HFFc6 (cell line): ENCODE data around the gene TMEM273. TPM values are rescaled to one million over a fixed set of nuclear protein-coding genes. Genes with fewer than 3 reads are reported as not detected.

Experiments used
- DNase-seq: peaks from one replicate; pipeline ENCODE4 v3.0.0-alpha.2; 2018
- H3K27ac Mint-ChIP-seq: 2 replicates; pipeline ENCODE4 v1.8.0; 2020; ENCODE audit warnings: mild to moderate bottlenecking, mixed read lengths
- H3K27me3 Mint-ChIP-seq: 2 replicates; pipeline ENCODE4 v1.8.0; 2021; ENCODE audit warnings: mild to moderate bottlenecking, moderate library complexity, mixed read lengths; ENCODE audit not compliant: insufficient read depth
- H3K36me3 Mint-ChIP-seq: 2 replicates; pipeline ENCODE4 v1.8.0; 2021; ENCODE audit warnings: low read depth, mixed read lengths
- H3K4me1 Mint-ChIP-seq: 2 replicates; pipeline ENCODE4 v1.8.0; 2020; ENCODE audit warnings: low read depth, mixed read lengths
- H3K4me3 Mint-ChIP-seq: 2 replicates; pipeline ENCODE4 v1.8.0; 2020; ENCODE audit warnings: mild to moderate bottlenecking, moderate library complexity, mixed read lengths
- H3K9me3 Mint-ChIP-seq: 2 replicates; pipeline ENCODE4 v1.8.0; 2020; ENCODE audit warnings: mild to moderate bottlenecking, mixed read lengths
- total RNA-seq, 6 experiments: library from RNA; stranded (reverse); fragmentation: NEBNext Ultra II Directional; extraction: Animal tissue kit (Norgen Biotek cat#: 25700); gene quantifications; 2 replicates in 1 of 6; 3 replicates in 5 of 6; pipeline ENCODE4 v1.2.3, GENCODE V29; 2021
- TF ChIP-seq, protein P1 (sequence below): fragments of 200-600 bp; sonication (generic); IDR thresholded peaks from 2 replicates; pipeline ENCODE4 v1.5.0; 2021; ENCODE audit warnings: antibody characterized with exemption, mild to moderate bottlenecking

The TMEM273 gene
- total RNA-seq, 6 experiments from 2014 or later: not detected

GRCh38 chr10:49168831-49169500 is 19.2 kb downstream of the TMEM273 start:
- peaks cover 8% of the 10 kb centered on the region for H3K4me1 Mint-ChIP-seq
- H3K27ac Mint-ChIP-seq: no peak overlapping the region
- no peaks in the 10 kb centered on the region for H3K9me3 Mint-ChIP-seq
- no peak for DNase-seq
- no peak overlapping the region for H3K4me3 Mint-ChIP-seq
- no peaks in the 10 kb centered on the region for H3K36me3 Mint-ChIP-seq
- peaks cover 6% of the 10 kb centered on the region for H3K27me3 Mint-ChIP-seq
- TF ChIP-seq, protein P1, sequence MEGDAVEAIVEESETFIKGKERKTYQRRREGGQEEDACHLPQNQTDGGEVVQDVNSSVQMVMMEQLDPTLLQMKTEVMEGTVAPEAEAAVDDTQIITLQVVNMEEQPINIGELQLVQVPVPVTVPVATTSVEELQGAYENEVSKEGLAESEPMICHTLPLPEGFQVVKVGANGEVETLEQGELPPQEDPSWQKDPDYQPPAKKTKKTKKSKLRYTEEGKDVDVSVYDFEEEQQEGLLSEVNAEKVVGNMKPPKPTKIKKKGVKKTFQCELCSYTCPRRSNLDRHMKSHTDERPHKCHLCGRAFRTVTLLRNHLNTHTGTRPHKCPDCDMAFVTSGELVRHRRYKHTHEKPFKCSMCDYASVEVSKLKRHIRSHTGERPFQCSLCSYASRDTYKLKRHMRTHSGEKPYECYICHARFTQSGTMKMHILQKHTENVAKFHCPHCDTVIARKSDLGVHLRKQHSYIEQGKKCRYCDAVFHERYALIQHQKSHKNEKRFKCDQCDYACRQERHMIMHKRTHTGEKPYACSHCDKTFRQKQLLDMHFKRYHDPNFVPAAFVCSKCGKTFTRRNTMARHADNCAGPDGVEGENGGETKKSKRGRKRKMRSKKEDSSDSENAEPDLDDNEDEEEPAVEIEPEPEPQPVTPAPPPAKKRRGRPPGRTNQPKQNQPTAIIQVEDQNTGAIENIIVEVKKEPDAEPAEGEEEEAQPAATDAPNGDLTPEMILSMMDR: no peak

GRCh38 chr10:49168171-49168540 is 20.0 kb downstream of the TMEM273 start:
- Mint-ChIP-seq H3K9me3 (no peaks in the 10 kb centered on the region), H3K4me1 (peaks cover 17% of the 10 kb centered on the region), H3K4me3 (no peak overlapping the region), H3K27me3 (peaks cover 6% of the 10 kb centered on the region), H3K36me3 (no peaks in the 10 kb centered on the region), H3K27ac (no peak overlapping the region)
- TF ChIP-seq, protein P1: no peak
- DNase-seq: no peak

GRCh38 chr10:49167425-49168170 is 20.6 kb downstream of the TMEM273 start:
- peaks cover 22% of the 10 kb centered on the region for H3K4me1 Mint-ChIP-seq
- H3K4me3 Mint-ChIP-seq: no peak overlapping the region
- H3K36me3 Mint-ChIP-seq: no peaks in the 10 kb centered on the region
- H3K27ac Mint-ChIP-seq: no peak overlapping the region
- H3K27me3 Mint-ChIP-seq: peaks cover 5% of the 10 kb centered on the region
- DNase-seq: no peak
- TF ChIP-seq, protein P1: no peak
- H3K9me3 Mint-ChIP-seq: no peaks in the 10 kb centered on the region

DNA sequence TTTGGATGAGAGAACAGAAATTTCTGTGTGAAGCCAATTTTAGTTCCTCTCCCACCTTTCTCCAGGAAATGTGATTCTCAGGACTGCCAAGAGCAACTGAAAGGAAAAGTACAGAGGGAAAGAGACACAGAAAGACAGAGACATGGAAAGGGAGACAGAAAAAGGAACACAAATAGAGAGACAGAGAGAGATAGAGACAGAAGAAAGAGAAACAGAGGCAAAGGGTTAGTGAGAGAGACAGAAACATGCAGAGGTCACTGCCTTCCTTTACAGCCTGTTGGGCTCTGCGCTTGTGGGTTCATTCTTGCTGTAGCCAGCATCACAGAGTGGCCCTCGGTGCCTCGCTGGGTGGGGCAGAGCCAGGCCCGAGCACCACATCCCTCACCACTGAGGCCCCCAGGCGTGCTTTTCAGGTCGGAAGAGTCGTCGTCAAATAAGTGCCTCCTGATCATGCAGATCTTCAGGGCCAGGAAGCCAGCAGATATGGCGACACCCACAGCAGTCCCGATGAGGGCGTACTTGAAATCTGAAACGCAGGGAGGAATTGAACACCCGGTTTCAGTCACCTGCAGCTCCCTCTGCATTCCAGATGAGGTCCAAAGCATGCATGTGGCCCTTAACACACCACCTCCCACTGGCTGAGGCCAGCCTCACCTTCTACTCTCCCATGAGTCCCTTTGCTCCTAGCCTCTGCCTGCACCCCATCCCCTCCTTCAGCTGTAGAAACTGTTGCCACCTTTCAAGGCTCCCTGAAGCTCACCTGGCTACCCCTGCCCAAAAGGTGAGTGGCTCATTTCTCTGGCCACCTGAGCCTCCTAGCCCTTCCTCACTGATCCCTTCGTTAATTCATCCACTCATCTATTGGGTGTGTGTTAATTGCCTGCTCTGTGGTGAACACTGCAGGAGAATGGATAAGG is 21.4 kb downstream of the TMEM273 start:
- Mint-ChIP-seq H3K9me3 (no peaks in the 10 kb centered on the region), H3K36me3 (no peaks in the 10 kb centered on the region), H3K4me1 (peaks cover 31% of the 10 kb centered on the region), H3K27me3 (peaks cover 5% of the 10 kb centered on the region), H3K27ac (no peak overlapping the region), H3K4me3 (no peak overlapping the region)
- no peak for DNase-seq
- TF ChIP-seq, protein P1: no peak

DNA sequence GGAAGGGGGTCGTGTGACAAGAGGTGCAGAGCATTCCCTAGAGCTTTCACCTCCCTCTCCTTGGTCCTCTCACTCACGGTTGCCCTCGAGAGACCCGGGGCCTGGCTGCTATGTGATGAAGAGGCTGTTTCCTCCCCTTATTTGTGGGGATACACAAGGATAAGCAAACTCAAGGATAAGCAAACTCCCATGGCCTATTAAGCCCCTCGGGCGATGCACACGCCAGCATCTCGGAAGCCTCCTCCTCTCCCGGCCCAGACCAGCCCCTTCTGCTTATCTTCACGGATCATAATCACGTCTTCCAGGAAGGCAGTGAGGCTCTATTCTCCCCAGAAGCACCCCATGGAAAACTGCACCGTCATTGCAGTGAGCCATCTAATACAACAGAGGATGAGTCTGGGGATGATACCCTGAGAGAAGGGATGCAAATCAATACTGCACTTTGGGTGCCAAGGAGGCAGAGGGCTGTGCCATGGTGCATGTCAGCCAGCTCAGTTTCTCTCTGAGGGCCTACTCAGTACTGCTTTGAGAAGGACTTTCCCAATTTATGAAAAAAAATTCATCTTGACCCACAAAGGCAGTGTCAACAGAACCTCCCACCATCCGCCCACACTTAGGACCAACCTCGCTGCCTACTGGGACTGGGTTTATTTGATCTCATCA is 22.2 kb downstream of the TMEM273 start:
- Mint-ChIP-seq H3K36me3 (no peaks in the 10 kb centered on the region), H3K9me3 (no peaks in the 10 kb centered on the region), H3K4me3 (no peak overlapping the region), H3K27me3 (peaks cover 5% of the 10 kb centered on the region), H3K27ac (no peak overlapping the region), H3K4me1 (peaks cover 37% of the 10 kb centered on the region)
- TF ChIP-seq, protein P1: no peak
- DNase-seq: no peak
